ENCODE results near the gene THAP11.
"Not testable (repeated sequence)": the region's sequence is repeated elsewhere in the genome, so short reads cannot be mapped to it uniquely, and the experiment has no call there.

THAP11 gene

DNA sequence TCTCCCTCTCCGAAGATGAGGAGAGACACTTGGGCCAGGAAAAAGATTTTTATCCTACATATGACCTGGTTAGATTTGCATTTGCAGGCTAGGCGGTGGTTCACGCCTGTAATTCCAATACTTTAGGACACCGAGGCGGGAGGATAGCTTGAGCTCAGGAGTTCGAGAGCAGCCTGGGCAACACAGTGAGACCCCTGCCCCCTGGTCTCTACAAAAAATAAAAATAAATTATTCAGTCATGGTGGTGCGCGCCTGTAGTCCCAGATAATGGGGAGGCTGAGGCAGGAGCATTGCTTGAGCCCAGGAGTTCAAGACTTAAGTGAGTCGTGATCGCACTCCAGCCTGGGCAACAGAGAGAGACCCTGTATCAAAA is 7.9 kb upstream of the THAP11 start:
- no peak for DNase-seq (ENCODE audit: low spot score)

DNA sequence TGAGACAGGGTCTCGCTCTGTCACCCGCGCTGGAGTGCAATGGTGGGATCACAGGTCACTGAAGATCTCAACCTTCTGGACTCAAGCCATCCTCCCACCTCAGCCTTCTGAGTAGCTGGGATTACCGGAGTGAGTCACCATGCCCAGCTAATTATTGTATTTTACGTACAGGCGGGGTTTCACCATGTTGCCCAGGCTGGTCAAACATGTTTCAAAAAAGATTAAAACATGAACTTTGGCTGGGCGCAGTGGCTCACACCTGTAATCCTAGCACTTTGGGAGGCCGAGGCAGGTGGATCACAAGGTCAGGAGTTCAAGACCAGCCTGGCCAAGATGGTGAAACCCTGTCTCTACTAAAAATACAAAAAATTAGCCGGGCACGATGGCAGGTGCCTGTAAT is 4.9 kb upstream of the THAP11 start:
- not testable (repeated sequence) for DNase-seq (ENCODE audit: low spot score)

DNA sequence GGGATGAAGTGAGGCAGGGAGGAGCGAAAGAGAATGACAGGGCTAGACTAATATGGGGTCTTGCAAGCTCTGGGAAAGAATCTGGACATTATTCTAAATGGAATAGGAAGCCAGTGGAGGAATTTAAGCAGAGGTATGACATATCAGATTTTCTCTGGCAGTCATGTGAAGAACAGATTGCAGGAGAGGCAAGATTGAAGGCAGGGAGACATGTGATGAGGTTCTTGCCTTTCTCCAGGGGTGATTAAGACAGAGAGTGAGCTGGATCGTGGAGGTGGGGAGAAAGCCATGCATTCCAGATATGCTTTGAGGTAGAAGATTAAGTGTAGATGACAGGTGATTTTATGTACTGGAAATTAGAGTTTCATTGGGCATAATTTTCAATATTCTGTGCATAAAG is 4.3 kb upstream of the THAP11 start:
- no peak for DNase-seq (ENCODE audit: low spot score)

DNA sequence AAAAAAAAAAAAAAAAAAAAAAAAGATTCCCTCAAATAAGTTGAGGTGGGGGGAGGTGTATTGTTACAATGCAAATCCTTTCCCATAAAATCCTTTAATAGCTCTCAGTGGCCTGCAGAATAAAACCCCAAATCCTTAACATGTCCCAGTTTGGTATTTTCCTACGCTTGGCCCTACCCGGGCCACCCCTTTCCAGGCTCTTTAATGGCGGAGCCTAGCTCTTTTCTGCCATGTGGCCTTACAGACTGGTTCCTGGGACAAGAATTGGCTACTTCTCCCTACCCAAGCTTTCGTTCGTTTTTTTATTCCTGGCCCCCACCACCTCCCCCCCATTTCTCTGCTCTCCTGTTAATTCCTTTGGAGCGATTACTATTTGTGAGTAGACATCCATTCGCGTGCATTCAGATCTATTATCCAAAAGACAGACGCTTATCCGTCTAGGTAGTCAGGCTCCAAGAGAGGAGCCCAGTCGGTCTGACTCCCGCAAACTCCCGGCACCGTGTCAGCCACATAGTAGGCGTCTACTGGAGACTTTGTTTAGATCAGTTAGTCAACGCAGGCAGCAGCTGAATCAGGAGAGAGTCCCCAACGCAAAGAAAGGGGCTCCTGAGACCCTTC is 813 bp upstream of the THAP11 start:
- no peak for DNase-seq (ENCODE audit: low spot score)

DNA sequence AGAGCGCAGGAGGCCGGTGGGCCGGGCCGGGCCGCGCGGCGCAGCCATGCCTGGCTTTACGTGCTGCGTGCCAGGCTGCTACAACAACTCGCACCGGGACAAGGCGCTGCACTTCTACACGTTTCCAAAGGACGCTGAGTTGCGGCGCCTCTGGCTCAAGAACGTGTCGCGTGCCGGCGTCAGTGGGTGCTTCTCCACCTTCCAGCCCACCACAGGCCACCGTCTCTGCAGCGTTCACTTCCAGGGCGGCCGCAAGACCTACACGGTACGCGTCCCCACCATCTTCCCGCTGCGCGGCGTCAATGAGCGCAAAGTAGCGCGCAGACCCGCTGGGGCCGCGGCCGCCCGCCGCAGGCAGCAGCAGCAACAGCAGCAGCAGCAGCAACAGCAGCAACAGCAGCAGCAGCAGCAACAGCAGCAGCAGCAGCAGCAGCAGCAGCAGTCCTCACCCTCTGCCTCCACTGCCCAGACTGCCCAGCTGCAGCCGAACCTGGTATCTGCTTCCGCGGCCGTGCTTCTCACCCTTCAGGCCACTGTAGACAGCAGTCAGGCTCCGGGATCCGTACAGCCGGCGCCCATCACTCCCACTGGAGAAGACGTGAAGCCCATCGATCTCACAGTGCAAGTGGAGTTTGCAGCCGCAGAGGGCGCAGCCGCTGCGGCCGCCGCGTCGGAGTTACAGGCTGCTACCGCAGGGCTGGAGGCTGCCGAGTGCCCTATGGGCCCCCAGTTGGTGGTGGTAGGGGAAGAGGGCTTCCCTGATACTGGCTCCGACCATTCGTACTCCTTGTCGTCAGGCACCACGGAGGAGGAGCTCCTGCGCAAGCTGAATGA is 606 bp downstream of the THAP11 start:
- peak; percentile 71 for DNase-seq (ENCODE audit: low spot score)

DNA sequence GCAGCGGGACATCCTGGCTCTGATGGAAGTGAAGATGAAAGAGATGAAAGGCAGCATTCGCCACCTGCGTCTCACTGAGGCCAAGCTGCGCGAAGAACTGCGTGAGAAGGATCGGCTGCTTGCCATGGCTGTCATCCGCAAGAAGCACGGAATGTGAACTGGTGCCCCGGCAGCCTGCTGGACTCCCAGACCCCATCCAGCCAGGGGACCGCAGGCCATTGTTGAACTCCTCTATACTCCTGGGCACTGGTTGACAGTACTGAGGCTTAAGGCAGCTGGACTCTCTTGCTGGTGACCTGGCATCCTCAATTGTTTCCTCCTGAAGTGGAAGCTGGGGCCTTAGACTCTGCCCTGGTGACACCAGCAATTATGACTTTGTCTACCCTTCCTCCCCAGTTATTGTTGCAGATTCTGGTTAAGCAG is 1.2 kb downstream of the THAP11 start:
- DNase-seq (ENCODE audit: low spot score) = no peak

DNA sequence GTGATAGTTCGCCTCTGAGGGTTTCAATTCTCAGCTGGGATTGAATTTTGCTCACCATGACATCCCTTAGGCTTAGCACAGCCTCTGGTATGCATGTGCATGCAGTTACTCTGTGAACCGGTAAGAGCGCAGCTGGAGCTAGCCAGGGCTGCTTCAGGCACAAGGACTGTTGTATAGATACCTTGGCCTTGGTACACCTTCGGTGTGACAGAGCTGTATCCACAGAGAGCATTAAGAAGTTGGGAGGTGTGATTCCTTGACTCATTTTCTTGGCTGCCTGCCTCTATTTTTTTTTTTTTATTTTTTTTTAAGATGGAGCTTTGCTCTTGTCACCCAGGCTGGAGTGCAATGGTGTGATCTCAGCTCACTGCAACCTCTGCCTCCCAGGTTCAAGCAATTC is 2.4 kb downstream of the THAP11 start:
- DNase-seq (ENCODE audit: low spot score) = no peak

DNA sequence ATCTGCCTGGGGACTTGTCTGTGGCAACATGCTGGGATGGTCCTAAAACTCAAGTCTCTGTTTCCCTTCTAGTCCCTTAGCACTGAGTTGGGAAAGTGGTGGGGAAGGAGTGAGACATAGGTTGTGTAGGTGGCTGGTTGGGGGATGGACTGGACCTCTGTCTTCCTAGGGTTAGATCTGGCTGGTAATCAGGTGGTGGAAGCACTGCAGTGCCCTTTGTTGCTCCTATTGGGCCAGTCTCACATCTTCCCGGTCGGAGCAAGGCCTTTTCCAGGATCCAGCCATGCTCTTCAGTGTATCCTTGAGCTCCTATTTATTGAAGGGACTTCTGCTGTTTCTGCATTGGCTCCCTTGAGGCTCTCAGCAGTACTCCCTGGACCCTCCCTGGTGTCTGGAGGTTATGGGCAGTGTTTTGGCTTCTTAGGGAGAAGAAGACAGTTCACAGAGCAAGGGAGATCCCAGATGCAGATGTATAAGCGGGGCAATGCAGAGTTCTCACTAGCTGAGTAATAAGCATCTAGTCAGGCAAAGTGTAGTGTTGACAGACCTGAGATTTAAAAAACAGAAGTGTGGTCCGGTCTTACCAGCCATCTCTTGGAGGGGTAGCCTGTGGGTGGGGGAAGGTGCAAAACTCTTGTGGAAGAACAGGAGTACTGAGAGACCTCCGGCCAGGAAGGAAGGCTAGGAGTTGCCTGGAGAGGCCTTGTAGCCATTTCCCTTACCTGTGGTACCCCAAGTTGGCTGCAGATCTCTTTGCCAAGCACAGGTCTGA is 3.4 kb downstream of the THAP11 start:
- DNase-seq (ENCODE audit: low spot score) = no peak

DNA sequence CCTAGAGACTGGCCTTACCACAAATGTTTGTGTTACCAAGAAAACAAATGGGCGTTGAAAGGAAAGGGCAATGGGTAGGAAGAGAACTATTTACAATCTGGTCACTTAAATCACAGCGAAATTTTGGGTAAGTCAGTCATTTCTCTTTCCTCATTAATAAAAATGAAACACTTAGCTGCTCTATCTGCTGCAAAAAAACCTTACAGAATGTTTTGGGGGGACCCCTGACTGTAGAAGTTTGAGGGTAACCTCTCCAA is 3.9 kb downstream of the THAP11 start:
- no peak for DNase-seq (ENCODE audit: low spot score)

DNA sequence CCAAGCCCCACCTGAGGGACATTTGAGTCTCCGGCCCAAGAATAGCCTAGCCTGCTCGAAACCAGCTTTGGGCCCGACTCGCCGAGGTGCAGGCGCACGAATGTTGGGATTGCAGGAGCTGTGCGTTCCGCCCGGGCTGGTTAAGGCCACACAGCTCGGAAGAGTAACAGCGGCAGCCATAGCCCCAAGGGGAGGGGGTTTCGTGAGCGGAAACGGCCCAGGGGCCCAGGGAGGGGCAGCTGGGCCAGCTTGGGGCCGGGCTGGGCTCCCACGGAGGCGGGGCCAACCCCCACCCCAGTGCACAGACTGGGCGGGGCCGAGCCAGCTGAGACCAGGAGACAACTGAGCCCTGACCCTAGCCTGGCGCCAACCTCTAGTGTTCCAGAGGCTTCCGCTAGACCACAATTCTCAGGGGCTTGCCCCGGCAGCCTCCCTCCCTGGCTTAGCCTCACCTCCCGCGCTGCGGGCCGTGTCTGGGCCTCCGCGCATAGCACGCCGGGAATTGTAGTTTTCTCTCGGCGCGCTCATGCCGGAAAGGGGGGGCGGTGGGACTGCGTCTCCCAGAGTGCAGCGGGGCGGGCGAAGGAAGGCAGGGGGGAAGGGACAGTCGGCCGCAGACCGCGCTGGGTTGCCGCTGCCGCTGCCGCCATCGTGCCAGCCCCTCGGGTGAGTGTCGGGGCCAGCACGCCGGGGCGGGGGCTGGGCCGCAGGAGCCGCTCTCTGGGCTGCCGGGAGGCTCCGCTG is 4.4 kb downstream of the THAP11 start, which contains the start of gene NUTF2:
TSS of gene NUTF2 (plus strand) at position 614 of the 744 bp plus-strand sequence. CDS start 18,198 bp downstream, outside the sequence.
- peak; percentile 99 for DNase-seq (ENCODE audit: low spot score)

DNA sequence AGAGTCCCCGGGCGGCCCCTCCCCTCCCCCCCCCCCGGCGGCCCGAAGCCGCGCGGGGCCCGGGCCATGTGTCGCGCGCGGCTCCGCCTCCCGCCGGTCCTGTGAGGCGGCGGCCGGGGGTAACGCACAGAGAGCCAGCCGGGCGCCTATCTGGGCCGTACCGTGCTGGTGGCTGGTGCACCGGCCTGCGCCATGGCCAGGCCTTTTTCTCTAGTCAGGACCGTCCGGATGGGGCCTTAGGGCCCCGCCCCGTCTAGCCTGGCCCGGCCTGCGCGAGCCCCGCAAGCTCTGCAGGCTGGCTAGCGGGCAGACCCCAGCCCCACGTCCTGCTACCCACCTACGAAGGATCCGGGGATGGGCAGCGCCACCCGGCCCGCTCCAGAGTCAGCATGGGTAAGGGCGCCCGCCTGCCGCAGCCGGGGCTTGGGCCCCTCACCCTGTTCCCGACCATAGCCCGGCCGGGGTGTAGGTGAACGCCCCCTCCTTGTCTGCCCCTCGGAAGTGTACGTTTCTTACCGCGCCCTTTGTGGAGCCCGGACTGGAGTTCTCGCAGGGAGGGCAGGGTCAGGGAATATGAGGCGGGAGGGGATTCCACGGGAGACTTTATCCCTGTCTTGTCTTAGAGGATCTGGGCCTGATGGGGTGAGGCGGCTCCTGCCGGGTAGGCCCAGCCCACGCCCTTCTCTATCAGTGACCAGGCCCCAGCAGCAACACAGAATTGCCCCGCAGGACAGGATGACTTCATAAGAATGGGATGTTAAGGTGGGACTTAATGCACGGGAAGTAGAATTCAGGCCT is 5.1 kb downstream of the THAP11 start, which contains the start of gene CENPT:
TSS of gene CENPT (minus strand) at position 630 of the 798 bp plus-strand sequence. CDS start 13,834 bp downstream, outside the sequence.
- no peak for DNase-seq (ENCODE audit: low spot score)

DNA sequence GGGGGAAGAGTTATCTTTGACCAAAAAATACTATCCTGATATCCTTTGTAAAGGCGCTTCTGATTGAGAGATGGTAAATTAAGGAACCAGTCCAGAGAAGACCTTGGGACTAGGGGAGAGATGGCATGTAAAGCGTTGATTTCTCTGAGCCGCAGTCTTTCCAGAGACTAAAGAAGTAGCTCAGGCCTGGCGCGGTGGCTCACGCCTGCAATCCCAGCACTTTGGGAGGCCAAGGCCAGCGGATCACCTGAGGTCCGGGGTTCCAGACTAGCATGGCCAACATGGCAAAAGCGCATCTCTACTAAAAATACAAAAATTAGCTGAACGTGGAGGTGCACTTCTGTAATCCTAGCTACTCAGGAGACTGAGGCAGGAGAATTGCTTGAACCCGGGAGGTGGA is 6.0 kb downstream of the THAP11 start:
- DNase-seq (ENCODE audit: low spot score) = no peak

DNA sequence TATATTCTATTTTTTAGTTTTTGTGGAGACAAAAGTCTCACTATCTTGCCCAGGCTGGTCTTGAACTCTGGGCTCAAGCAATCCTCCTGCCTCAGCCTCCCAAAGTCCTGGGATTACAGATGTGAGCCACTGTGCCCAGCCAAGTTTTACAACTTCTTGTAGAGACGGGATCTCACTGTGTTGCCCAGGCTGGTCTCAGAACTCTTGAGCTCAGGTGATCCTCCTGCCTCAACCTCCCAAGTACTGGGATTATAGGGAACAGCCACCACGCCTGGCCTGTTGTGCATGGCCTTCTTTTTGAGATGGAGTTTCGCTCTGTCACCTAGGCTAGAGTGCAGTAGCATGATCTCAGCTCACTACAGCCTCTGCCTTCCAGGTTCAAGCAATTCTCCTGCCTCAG is 11.6 kb downstream of the THAP11 start:
- DNase-seq (ENCODE audit: low spot score) = no peak

DNA sequence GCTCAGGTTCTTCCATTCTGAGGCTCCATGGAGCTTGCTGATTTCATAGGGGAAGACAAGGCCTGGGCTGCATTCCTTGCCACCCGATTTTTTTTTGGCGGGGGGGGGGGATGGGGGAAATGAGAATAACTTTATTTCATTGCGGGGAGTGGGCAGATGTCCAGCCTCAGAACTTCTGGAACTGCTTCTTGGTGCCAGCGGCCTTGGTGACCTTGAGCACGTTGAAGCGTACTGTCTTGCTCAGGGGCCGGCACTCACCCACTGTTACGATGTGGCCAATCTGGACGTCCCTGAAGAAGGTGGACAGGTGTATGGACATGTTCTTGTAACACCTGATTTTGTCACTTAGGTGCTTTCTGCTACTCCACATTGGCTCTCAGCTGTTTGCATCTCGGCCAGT is 13.7 kb downstream of the THAP11 start:
- DNase-seq (ENCODE audit: low spot score) = no peak

DNA sequence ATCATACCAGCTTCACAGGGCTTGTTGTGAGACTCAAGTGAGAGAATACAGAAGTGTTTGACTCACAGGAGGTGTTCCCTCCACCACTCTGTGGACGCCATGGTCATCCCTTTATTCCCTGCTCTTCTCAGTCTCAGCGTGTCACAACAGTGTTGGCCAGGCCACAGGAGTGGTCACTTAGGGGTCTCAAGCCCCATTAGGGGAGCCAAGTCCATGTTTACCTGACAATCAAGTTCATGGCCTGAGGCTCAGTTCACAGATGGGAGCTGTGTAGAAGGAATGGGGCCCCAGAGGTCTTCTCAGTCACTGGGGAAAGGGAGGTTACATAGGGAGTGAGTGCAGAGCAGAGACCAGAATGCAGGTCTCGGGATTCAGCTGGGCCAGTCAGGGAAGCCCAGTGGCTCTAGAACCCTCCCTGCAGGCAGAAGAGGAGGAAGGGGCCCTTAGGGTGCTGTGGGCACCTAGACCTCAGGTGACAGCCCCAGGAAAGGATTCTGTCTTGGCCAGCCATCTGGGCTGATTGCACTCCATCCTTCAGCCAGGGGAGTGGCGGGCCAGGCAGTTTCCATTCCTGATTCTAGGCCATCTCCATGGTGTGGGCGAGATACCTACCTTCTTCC is 14.9 kb downstream of the THAP11 start:
- DNase-seq (ENCODE audit: low spot score) = no peak

DNA sequence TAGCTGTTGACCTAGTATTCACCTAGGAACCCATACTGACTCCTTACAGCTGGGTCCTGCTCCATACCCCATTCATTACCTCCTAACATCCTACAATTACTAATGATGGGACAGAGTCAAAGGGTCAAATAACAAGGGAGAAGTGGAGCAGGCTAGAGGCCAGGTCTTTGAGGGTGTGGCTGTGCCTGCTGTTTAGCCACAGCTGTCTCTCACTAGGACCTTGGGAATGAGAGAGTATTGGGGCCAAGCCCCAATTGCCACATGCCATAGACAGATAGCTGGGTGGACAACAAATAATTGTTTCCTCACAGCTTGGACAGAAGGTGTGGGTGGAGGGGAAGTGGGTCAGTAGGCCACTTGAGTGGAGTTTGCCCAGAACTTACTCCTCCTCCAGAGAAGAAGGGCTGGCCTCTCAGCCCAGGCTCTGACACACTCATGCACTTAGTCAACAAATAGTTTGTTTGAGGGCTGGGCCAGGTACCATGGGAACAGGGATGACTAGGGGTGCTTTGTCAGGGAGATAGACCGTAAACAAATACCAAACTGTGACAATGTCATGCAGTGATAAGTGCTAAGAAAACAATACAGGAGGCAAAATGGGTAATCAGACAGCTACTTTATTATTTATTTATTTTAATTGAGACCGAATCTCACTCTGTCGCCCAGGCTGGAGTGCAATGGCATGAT is 15.6 kb downstream of the THAP11 start:
- no peak for DNase-seq (ENCODE audit: low spot score)

DNA sequence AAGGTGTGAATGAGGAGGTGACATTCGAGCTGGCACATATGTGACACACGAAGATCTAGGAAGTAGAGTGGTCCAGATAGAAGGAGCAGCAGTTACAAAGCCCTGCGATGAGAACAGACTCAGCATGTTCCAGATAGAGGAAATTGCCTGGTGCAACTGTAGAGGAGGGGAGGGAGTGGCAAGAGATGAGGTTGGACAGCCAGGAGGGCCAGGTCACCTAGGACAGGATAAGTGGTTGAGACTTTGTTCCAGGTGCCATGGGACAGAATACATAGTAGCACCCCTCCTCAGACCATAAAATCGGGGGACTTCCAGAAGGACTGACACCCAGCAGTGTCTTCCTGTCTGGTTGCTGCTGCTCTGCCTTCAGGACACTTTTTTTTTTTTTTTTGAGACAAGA is 16.4 kb downstream of the THAP11 start:
- DNase-seq (ENCODE audit: low spot score) = no peak

DNA sequence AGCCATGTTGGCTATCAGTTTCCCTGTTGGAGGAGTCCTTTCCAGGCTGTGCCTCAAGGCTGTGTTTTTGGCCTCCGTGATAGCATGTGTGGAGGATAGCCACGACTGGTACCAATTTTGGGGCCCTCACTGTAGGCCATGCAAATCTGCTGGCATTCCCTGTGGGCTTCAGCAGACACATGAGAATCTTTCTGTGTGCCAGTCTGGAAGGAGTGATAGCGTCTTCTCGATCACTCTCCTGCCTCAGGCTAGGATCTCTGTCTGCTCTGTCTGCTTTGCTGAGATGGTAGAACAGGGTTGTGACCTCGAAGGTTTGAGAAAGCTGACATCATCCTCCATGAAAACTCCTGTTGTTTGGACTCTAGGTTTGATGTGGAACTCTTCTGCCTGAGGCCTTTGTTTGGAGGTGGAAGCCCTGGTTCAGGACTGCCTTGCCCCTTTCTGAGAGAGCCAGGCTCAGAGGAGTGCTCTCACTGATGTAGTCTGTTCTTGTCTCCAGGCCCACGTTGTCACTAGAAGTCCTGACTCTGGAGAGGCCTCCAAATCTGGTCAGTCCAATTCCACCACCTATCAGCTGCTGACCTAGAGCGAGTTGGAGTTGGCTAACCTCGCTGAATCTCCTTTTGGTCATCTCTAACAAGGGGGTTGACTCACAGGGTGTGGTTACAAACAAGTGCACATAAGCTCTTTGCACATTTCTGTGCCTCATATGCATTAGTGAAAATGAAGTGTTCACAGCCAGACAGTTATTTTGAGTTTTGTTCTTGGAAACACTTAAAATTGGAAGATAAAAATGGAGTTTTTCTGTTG is 18.7 kb downstream of the THAP11 start:
- DNase-seq (ENCODE audit: low spot score) = no peak

DNA sequence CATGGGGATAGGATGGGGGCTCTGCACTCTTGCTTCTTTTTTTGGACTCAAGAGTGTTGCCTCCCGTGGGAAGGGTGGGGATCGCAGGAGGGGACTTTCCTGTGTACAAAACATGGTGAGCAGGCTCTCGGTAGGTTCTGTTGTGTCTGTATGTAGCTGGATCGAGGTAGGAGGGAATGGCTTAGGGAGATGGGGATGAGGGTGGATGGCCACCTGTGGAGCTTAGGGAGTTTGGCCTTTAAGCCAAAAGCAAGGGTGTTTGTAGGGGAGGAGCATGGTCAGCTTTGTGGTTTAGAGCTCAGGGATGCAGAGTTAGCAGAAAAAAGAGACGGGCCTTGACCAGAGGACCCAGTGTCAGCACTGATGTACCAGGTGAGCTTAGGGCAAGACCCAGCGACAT is 19.8 kb downstream of the THAP11 start:
- no peak for DNase-seq (ENCODE audit: low spot score)
